WTC11 (cell line): ENCODE data around the gene VSIG10. TPM values are rescaled to one million over a fixed set of nuclear protein-coding genes. Genes with fewer than 3 reads are reported as not detected.

Source experiments
- ATAC-seq: fragments of 200-7000 bp; cut with Tn5 transposase; 2 replicates; pipeline ENCODE4 v1.10.0; 2021; ENCODE audit warnings: mild to moderate bottlenecking, moderate library complexity
- CTCF ChIA-PET: fragments of 300-600 bp; sonication (Branson Sonifier 250); formaldehyde crosslinking; loops from one replicate; lab custom pipeline; 2021; ENCODE audit warnings: antibody characterized with exemption; lab: Charles Lee
- POLR2A ChIA-PET: fragments of 350-600 bp; sonication (Branson Sonifier 250); formaldehyde crosslinking; loops from one replicate; lab custom pipeline; 2021; ENCODE audit warnings: antibody characterized with exemption; lab: Charles Lee
- DNase-seq: peaks from one replicate; pipeline ENCODE4 v3.0.0; 2021; ENCODE audit warnings: low spot score
- H3K27ac Mint-ChIP-seq: 2 replicates; pipeline ENCODE4 v1.8.0; 2021; ENCODE audit warnings: mixed read lengths
- H3K27me3 Mint-ChIP-seq: 2 replicates; pipeline ENCODE4 v1.8.0; 2021; ENCODE audit warnings: low read depth, mild to moderate bottlenecking, moderate library complexity, mixed read lengths
- H3K36me3 Mint-ChIP-seq: 2 replicates; pipeline ENCODE4 v1.8.0; 2021; ENCODE audit warnings: mixed read lengths
- H3K4me1 Mint-ChIP-seq: 2 replicates; pipeline ENCODE4 v1.8.0; 2022; ENCODE audit warnings: mixed read lengths
- H3K4me3 Mint-ChIP-seq: 2 replicates; pipeline ENCODE4 v1.8.0; 2021; ENCODE audit warnings: mild to moderate bottlenecking, moderate library complexity, mixed read lengths
- H3K9me3 Mint-ChIP-seq: 2 replicates; pipeline ENCODE4 v1.8.0; 2021; ENCODE audit warnings: mixed read lengths
- ELF4 ChIP-seq: sonication (generic); formaldehyde crosslinking; IDR thresholded peaks from 2 replicates; pipeline ENCODE4 v1.8.1; 2022; ENCODE audit warnings: low read depth, mild to moderate bottlenecking, moderate library complexity, missing genetic modification reagents
- EMX1 ChIP-seq: fragments of 250-450 bp; sonication (Bioruptor Pico); IDR thresholded peaks from 2 replicates; pipeline ENCODE4 v1.8.0; 2021; ENCODE audit warnings: mild to moderate bottlenecking
- ETV6 ChIP-seq: sonication (generic); formaldehyde crosslinking; IDR thresholded peaks from 2 replicates; pipeline ENCODE4 v1.8.1; 2022; ENCODE audit warnings: mild to moderate bottlenecking, missing genetic modification reagents
- GABPB1 ChIP-seq: sonication (generic); formaldehyde crosslinking; IDR thresholded peaks from 2 replicates; pipeline ENCODE4 v1.8.1; 2023; ENCODE audit warnings: mild to moderate bottlenecking, missing genetic modification reagents
- IRF2 ChIP-seq: sonication (generic); formaldehyde crosslinking; IDR thresholded peaks from 2 replicates; pipeline ENCODE4 v1.8.0; 2022; ENCODE audit warnings: low read depth, missing genetic modification reagents, borderline replicate concordance
- KAT7 ChIP-seq: sonication (generic); formaldehyde crosslinking; IDR thresholded peaks from 2 replicates; pipeline ENCODE4 v1.8.1; 2023; ENCODE audit warnings: missing genetic modification reagents, mild to moderate bottlenecking, borderline replicate concordance
- MYBL2 ChIP-seq: sonication (generic); formaldehyde crosslinking; IDR thresholded peaks from 2 replicates; pipeline ENCODE4 v1.8.1; 2023; ENCODE audit warnings: mild to moderate bottlenecking, moderate library complexity, missing genetic modification reagents
- PRRX2 ChIP-seq: fragments of 250-450 bp; sonication (Bioruptor Pico); IDR thresholded peaks from 2 replicates; pipeline ENCODE4 v1.8.0; 2021; ENCODE audit warnings: mild to moderate bottlenecking
- SMAD3 ChIP-seq: sonication (generic); formaldehyde crosslinking; IDR thresholded peaks from 2 replicates; pipeline ENCODE4 v1.8.0; 2022; ENCODE audit warnings: missing genetic modification reagents, mild to moderate bottlenecking, borderline replicate concordance
- TP53 ChIP-seq: sonication (generic); formaldehyde crosslinking; IDR thresholded peaks from 2 replicates; pipeline ENCODE4 v1.8.1; 2023; ENCODE audit warnings: mild to moderate bottlenecking, missing genetic modification reagents
- ZNF263 ChIP-seq: sonication (generic); formaldehyde crosslinking; IDR thresholded peaks from 2 replicates; pipeline ENCODE4 v1.8.1; 2022; ENCODE audit warnings: low read depth, mild to moderate bottlenecking, moderate library complexity, missing genetic modification reagents
- total RNA-seq: library from RNA; stranded (reverse); gene quantifications from 3 replicates; pipeline ENCODE4 v1.2.3, GENCODE V29; 2021
- TF ChIP-seq, protein P1 (sequence below): sonication (generic); formaldehyde crosslinking; IDR thresholded peaks from 2 replicates; pipeline ENCODE4 v1.8.1; 2023; ENCODE audit warnings: mild to moderate bottlenecking, moderate library complexity, missing genetic modification reagents
- TF ChIP-seq, protein P2 (sequence below): sonication (generic); formaldehyde crosslinking; IDR thresholded peaks from 2 replicates; pipeline ENCODE4 v1.8.0; 2023; ENCODE audit warnings: mild to moderate bottlenecking, missing genetic modification reagents
- TF ChIP-seq, protein P3 (sequence below): sonication (generic); formaldehyde crosslinking; IDR thresholded peaks from 2 replicates; pipeline ENCODE4 v1.8.1; 2023; ENCODE audit warnings: mild to moderate bottlenecking, missing genetic modification reagents, moderate library complexity
- TF ChIP-seq, protein P4 (sequence below): fragments of 250-450 bp; sonication (Bioruptor Pico); IDR thresholded peaks from 2 replicates; pipeline ENCODE4 v1.8.0; 2021; ENCODE audit warnings: mild to moderate bottlenecking
- TF ChIP-seq, protein P5 (sequence below): sonication (generic); formaldehyde crosslinking; conservative IDR thresholded peaks from 2 replicates; pipeline ENCODE4 v1.8.1; 2023; ENCODE audit warnings: mild to moderate bottlenecking, low read depth, missing genetic modification reagents, moderate library complexity
- TF ChIP-seq, protein P6 (sequence below): sonication (generic); formaldehyde crosslinking; IDR thresholded peaks from 2 replicates; pipeline ENCODE4 v1.8.1; 2022; ENCODE audit warnings: low read depth, mild to moderate bottlenecking, moderate library complexity, missing genetic modification reagents, borderline replicate concordance
- TF ChIP-seq, protein P7 (sequence below): sonication (generic); formaldehyde crosslinking; IDR thresholded peaks from 2 replicates; pipeline ENCODE4 v1.8.0; 2023; ENCODE audit warnings: missing genetic modification reagents
- TF ChIP-seq, protein P8 (sequence below): sonication (generic); formaldehyde crosslinking; IDR thresholded peaks from 2 replicates; pipeline ENCODE4 v1.8.1; 2023; ENCODE audit warnings: mild to moderate bottlenecking, missing genetic modification reagents

The VSIG10 gene
- total RNA-seq, 1 experiment from 2014 or later = 82.5 TPM

DNA sequence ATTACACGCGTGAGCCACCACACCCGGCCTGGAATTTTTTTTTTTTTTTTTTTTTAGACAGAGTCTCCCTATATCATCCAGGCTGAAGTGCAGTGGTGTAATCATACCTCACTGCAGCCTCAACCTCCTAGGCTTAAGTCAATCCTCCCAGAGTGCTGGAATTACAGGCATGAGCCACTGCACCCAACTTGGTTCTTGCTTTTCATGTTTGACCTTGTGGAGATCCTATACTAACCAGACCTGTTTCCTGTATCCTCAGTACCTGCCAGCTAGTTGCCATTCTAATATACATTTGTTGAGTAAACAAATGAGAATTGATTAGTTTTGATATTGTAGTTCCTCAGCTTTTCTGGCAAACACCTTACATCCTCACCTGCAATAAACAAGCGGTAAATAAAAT lies 3.2 kb upstream of the VSIG10 start (continued):
- TF ChIP-seq, protein P1, sequence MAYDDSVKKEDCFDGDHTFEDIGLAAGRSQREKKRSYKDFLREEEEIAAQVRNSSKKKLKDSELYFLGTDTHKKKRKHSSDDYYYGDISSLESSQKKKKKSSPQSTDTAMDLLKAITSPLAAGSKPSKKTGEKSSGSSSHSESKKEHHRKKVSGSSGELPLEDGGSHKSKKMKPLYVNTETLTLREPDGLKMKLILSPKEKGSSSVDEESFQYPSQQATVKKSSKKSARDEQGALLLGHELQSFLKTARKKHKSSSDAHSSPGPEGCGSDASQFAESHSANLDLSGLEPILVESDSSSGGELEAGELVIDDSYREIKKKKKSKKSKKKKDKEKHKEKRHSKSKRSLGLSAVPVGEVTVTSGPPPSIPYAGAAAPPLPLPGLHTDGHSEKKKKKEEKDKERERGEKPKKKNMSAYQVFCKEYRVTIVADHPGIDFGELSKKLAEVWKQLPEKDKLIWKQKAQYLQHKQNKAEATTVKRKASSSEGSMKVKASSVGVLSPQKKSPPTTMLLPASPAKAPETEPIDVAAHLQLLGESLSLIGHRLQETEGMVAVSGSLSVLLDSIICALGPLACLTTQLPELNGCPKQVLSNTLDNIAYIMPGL (CRISPR knock-in tag) = no peak
- no peak for TF ChIP-seq IRF2 (CRISPR knock-in tag)
- no peak for TF ChIP-seq ETV6 (CRISPR knock-in tag)

DNA sequence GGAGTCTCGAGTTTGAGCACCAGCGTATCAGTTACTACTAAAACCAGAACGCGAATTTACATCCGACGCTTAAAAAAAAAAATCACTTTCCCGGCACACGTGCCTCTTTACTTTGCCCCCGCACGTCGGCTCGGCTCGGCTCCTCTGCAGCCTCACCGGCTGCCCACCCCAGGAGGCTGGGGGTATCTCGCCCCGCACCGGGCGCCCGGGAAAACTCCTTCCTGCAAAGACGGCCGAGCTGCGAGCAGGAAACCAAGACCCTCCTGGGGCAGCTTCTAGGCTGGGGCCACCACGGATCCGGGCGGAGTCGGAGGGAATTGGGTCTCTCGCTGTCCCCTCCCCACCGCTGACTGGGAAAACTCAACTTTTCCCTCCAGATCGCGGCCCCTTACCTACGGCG lies 610 bp downstream of the VSIG10 start:
- no peak; the same call in 1 of the 2 replicates for ATAC-seq
- Mint-ChIP-seq H3K27me3 (no peaks in the 10 kb centered on the region), H3K27ac (peak overlapping the region; percentile 94), H3K4me1 (peaks cover 43% of the 10 kb centered on the region), H3K4me3 (peak overlapping the region; percentile 95), H3K36me3 (peaks cover 12% of the 10 kb centered on the region), H3K9me3 (no peaks in the 10 kb centered on the region)
- CTCF ChIA-PET = interaction anchor here (1.8 to 3.8 kb wide), 3 partner anchors 17 to 273 kb away, joined by 7 to 16 read pairs (median 11); partner anchors contain the start of gene SUDS3
- DNase-seq = no peak
- TF ChIP-seq MYBL2 (CRISPR knock-in tag) (no peak), ELF4 (CRISPR knock-in tag) (no peak), SMAD3 (CRISPR knock-in tag) (no peak), IRF2 (CRISPR knock-in tag) (no peak)
- TF ChIP-seq, protein P2, sequence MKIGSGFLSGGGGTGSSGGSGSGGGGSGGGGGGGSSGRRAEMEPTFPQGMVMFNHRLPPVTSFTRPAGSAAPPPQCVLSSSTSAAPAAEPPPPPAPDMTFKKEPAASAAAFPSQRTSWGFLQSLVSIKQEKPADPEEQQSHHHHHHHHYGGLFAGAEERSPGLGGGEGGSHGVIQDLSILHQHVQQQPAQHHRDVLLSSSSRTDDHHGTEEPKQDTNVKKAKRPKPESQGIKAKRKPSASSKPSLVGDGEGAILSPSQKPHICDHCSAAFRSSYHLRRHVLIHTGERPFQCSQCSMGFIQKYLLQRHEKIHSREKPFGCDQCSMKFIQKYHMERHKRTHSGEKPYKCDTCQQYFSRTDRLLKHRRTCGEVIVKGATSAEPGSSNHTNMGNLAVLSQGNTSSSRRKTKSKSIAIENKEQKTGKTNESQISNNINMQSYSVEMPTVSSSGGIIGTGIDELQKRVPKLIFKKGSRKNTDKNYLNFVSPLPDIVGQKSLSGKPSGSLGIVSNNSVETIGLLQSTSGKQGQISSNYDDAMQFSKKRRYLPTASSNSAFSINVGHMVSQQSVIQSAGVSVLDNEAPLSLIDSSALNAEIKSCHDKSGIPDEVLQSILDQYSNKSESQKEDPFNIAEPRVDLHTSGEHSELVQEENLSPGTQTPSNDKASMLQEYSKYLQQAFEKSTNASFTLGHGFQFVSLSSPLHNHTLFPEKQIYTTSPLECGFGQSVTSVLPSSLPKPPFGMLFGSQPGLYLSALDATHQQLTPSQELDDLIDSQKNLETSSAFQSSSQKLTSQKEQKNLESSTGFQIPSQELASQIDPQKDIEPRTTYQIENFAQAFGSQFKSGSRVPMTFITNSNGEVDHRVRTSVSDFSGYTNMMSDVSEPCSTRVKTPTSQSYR (CRISPR knock-in tag) = no peak
- TF ChIP-seq, protein P3, sequence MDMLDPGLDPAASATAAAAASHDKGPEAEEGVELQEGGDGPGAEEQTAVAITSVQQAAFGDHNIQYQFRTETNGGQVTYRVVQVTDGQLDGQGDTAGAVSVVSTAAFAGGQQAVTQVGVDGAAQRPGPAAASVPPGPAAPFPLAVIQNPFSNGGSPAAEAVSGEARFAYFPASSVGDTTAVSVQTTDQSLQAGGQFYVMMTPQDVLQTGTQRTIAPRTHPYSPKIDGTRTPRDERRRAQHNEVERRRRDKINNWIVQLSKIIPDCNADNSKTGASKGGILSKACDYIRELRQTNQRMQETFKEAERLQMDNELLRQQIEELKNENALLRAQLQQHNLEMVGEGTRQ = 0 out of 2 replicates have a peak, but pooled peaks have one; percentile 9
- TF ChIP-seq, protein P4, sequence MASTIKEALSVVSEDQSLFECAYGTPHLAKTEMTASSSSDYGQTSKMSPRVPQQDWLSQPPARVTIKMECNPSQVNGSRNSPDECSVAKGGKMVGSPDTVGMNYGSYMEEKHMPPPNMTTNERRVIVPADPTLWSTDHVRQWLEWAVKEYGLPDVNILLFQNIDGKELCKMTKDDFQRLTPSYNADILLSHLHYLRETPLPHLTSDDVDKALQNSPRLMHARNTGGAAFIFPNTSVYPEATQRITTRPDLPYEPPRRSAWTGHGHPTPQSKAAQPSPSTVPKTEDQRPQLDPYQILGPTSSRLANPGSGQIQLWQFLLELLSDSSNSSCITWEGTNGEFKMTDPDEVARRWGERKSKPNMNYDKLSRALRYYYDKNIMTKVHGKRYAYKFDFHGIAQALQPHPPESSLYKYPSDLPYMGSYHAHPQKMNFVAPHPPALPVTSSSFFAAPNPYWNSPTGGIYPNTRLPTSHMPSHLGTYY (CRISPR knock-in tag) = no peak
- TF ChIP-seq, protein P5, sequence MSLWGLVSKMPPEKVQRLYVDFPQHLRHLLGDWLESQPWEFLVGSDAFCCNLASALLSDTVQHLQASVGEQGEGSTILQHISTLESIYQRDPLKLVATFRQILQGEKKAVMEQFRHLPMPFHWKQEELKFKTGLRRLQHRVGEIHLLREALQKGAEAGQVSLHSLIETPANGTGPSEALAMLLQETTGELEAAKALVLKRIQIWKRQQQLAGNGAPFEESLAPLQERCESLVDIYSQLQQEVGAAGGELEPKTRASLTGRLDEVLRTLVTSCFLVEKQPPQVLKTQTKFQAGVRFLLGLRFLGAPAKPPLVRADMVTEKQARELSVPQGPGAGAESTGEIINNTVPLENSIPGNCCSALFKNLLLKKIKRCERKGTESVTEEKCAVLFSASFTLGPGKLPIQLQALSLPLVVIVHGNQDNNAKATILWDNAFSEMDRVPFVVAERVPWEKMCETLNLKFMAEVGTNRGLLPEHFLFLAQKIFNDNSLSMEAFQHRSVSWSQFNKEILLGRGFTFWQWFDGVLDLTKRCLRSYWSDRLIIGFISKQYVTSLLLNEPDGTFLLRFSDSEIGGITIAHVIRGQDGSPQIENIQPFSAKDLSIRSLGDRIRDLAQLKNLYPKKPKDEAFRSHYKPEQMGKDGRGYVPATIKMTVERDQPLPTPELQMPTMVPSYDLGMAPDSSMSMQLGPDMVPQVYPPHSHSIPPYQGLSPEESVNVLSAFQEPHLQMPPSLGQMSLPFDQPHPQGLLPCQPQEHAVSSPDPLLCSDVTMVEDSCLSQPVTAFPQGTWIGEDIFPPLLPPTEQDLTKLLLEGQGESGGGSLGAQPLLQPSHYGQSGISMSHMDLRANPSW (CRISPR knock-in tag) = no peak
- POLR2A ChIA-PET = interaction anchor here (1.2 to 2.2 kb wide), 5 partner anchors 13 to 41 kb away, joined by 5 to 12 read pairs (median 7); partner anchors contain the start of genes PEBP1 and WSB2

DNA sequence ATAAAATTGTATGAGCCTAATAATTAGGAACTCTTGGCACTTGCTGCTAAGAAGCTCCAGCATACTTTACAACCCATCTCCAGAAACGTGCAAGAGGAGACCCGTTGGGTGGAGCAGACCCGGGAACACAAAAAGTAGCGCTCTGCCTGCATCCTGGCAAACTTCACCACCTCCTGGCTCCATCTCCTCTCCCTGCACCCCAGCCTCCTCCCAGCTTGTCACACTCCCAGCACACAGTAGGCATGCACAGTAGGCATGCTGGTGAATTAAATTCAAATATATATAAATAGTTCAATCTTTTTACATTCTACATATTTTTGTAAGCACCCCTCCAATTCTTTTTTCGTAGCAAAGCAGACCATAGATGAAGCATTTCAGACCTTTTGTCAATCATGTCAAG lies 1.2 kb downstream of the VSIG10 start:
- ChIA-PET CTCF (interaction anchor here (1.0 to 3.8 kb wide), 4 partner anchors 18 to 274 kb away, joined by 3 to 16 read pairs (median 9); partner anchors contain the start of gene SUDS3), POLR2A (interaction anchor here (1.4 to 2.2 kb wide), 4 partner anchors 13 to 41 kb away, joined by 5 to 12 read pairs (median 6); partner anchors contain the start of genes PEBP1 and WSB2)
- Mint-ChIP-seq H3K27me3 (no peaks in the 10 kb centered on the region), H3K4me1 (peaks cover 44% of the 10 kb centered on the region), H3K4me3 (peak overlapping the region; percentile 95), H3K36me3 (peaks cover 12% of the 10 kb centered on the region), H3K9me3 (no peaks in the 10 kb centered on the region), H3K27ac (peak overlapping the region; percentile 94)
- ATAC-seq = no peak
- no peak for DNase-seq
- no peak for TF ChIP-seq TP53 (CRISPR knock-in tag)
- TF ChIP-seq PRRX2 (CRISPR knock-in tag) = no peak
- TF ChIP-seq GABPB1 (CRISPR knock-in tag) = no peak
- TF ChIP-seq, protein P6, sequence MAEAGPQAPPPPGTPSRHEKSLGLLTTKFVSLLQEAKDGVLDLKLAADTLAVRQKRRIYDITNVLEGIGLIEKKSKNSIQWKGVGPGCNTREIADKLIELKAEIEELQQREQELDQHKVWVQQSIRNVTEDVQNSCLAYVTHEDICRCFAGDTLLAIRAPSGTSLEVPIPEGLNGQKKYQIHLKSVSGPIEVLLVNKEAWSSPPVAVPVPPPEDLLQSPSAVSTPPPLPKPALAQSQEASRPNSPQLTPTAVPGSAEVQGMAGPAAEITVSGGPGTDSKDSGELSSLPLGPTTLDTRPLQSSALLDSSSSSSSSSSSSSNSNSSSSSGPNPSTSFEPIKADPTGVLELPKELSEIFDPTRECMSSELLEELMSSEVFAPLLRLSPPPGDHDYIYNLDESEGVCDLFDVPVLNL (CRISPR knock-in tag) = no peak
- TF ChIP-seq EMX1 (CRISPR knock-in tag) = no peak
- TF ChIP-seq, protein P7, sequence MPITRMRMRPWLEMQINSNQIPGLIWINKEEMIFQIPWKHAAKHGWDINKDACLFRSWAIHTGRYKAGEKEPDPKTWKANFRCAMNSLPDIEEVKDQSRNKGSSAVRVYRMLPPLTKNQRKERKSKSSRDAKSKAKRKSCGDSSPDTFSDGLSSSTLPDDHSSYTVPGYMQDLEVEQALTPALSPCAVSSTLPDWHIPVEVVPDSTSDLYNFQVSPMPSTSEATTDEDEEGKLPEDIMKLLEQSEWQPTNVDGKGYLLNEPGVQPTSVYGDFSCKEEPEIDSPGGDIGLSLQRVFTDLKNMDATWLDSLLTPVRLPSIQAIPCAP (CRISPR knock-in tag) = no peak
- no peak for TF ChIP-seq ETV6 (CRISPR knock-in tag)
- no peak for TF ChIP-seq ZNF263 (CRISPR knock-in tag)
- TF ChIP-seq, protein P8, sequence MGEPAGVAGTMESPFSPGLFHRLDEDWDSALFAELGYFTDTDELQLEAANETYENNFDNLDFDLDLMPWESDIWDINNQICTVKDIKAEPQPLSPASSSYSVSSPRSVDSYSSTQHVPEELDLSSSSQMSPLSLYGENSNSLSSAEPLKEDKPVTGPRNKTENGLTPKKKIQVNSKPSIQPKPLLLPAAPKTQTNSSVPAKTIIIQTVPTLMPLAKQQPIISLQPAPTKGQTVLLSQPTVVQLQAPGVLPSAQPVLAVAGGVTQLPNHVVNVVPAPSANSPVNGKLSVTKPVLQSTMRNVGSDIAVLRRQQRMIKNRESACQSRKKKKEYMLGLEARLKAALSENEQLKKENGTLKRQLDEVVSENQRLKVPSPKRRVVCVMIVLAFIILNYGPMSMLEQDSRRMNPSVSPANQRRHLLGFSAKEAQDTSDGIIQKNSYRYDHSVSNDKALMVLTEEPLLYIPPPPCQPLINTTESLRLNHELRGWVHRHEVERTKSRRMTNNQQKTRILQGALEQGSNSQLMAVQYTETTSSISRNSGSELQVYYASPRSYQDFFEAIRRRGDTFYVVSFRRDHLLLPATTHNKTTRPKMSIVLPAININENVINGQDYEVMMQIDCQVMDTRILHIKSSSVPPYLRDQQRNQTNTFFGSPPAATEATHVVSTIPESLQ (CRISPR knock-in tag) = no peak
- TF ChIP-seq KAT7 = no peak
